HCT116 (cell line): ENCODE data around the gene WAPL. TPM values are rescaled to one million over a fixed set of nuclear protein-coding genes. Genes with fewer than 3 reads are reported as not detected.
A peak's percentile ranks its signal among the peaks of the same experiment; 100 is the strongest.

Experiments used
- ATAC-seq: fragments of 200-7000 bp; cut with Tn5 transposase; 2 replicates; pipeline ENCODE4 v1.9.1; 2020; ENCODE audit warnings: mild to moderate bottlenecking, moderate library complexity
- BruUV-seq: library from RNA; stranded (reverse); fragments of 400-500 nt; replicated peaks from 2 replicates; lab custom pipeline; 2021; lab: Mats Ljungman, UMichigan
- CTCF ChIA-PET: fragments of 300-600 bp; sonication (Branson Sonifier 250); formaldehyde crosslinking; loops from one replicate; lab custom pipeline; 2021; ENCODE audit warnings: antibody characterized with exemption; lab: Charles Lee
- POLR2A ChIA-PET: fragments of 300-600, 350-600 bp; sonication (Branson Sonifier 250); formaldehyde crosslinking; loops from one replicate; lab custom pipeline; 2021; ENCODE audit warnings: antibody characterized with exemption; lab: Charles Lee
- RAD21 ChIA-PET, 2 experiments: fragments of 300-600 bp; sonication (Branson Sonifier 250); formaldehyde crosslinking; loops; one replicate each; lab custom pipeline; 2023; ENCODE audit warnings: low total read pairs in 2 of 2; ENCODE audit not compliant: uncharacterized antibody in 2 of 2, unreplicated experiment in 2 of 2, low non-redundant PET in 1 of 2; lab: Charles Lee
- DNase-seq: peaks from one replicate; pipeline ENCODE4 v3.0.0-alpha.2; 2010; ENCODE audit warnings: low read depth, low spot score
- H2AFZ ChIP-seq: fragments of 200-600 bp; shearing (Covaris generic), sonication (generic); 2 replicates; pipeline ENCODE4 v1.6.1; 2017; ENCODE audit warnings: low read depth, mixed run types, mixed read lengths, antibody characterized with exemption, low read length; ENCODE audit not compliant: poor library complexity, severe bottlenecking
- H3K27ac ChIP-seq: 2 replicates; pipeline ENCODE4 v1.5.1; 2012; ENCODE audit warnings: low read depth, low read length
- H3K27me3 ChIP-seq: fragments of 200-600 bp; sonication (generic); 2 replicates; pipeline ENCODE4 v1.6.1; 2016; ENCODE audit warnings: mixed run types, low read length, mixed read lengths; ENCODE audit not compliant: insufficient read depth
- H3K36me3 ChIP-seq, 2 experiments: fragments of 200-500 bp in 1 of 2; fragments of 200-600 bp in 1 of 2; sonication (Bioruptor generic) in 1 of 2; sonication (generic) in 1 of 2; 2 replicates each; pipeline versions ENCODE4 v1.5.1 to v1.6.1; 2014 to 2016; ENCODE audit warnings: low read length in 2 of 2, inconsistent platforms in 1 of 2, mixed read lengths in 1 of 2, mixed run types in 1 of 2; ENCODE audit not compliant: insufficient read depth in 2 of 2, control insufficient read depth in 1 of 2
- H3K4me1 ChIP-seq, 2 experiments: fragments of 200-600 bp in 1 of 2; sonication (generic) in 1 of 2; 2 replicates each; pipeline versions ENCODE4 v1.5.1 to v1.6.1; 2012 to 2017; ENCODE audit warnings: low read length in 2 of 2, inconsistent platforms in 1 of 2, mild to moderate bottlenecking in 1 of 2, mixed read lengths in 1 of 2, mixed run types in 1 of 2, moderate library complexity in 1 of 2; ENCODE audit not compliant: insufficient read depth in 2 of 2, control insufficient read depth in 1 of 2
- H3K4me2 ChIP-seq: fragments of 200-600 bp; sonication (generic); 2 replicates; pipeline ENCODE4 v1.6.1; 2017; ENCODE audit warnings: mixed run types, low read length, mixed read lengths
- H3K4me3 ChIP-seq, 2 experiments: fragments of 200-600 bp in 1 of 2; sonication (generic) in 1 of 2; replicated peaks in 1 of 2; 2 replicates each; pipeline ENCODE4 v1.5.1; 2011 to 2016; ENCODE audit warnings: low read length in 2 of 2, control low read depth in 1 of 2, low read depth in 1 of 2, mild to moderate bottlenecking in 1 of 2, mixed read lengths in 1 of 2, mixed run types in 1 of 2
- H3K79me2 ChIP-seq: fragments of 200-600 bp; sonication (generic); 2 replicates; pipeline ENCODE4 v1.6.1; 2017; ENCODE audit warnings: mild to moderate bottlenecking, mixed run types, low read length, moderate library complexity, mixed read lengths; ENCODE audit not compliant: insufficient read depth
- H3K9ac ChIP-seq: fragments of 200-600 bp; sonication (generic); 2 replicates; pipeline ENCODE4 v1.6.1; 2016; ENCODE audit warnings: low read length, mixed read lengths
- H3K9me2 ChIP-seq: fragments of 200-600 bp; sonication (generic), shearing (Covaris generic); 2 replicates; pipeline ENCODE4 v1.6.1; 2017; ENCODE audit warnings: mixed run types, mild to moderate bottlenecking, moderate library complexity; ENCODE audit not compliant: insufficient read depth
- H3K9me3 ChIP-seq, 2 experiments: fragments of 200-500 bp in 1 of 2; fragments of 200-600 bp in 1 of 2; sonication (Bioruptor generic) in 1 of 2; sonication (generic) in 1 of 2; 2 replicates each; pipeline ENCODE4 v1.6.1; 2014 to 2017; ENCODE audit warnings: low read length in 2 of 2, mixed read lengths in 2 of 2, inconsistent platforms in 1 of 2, low read depth in 1 of 2, mild to moderate bottlenecking in 1 of 2, mixed run types in 1 of 2, moderate library complexity in 1 of 2; ENCODE audit not compliant: control insufficient read depth in 1 of 2, insufficient read depth in 1 of 2
- H4K20me1 ChIP-seq: fragments of 200-600 bp; sonication (generic), shearing (Covaris generic); 2 replicates; pipeline ENCODE4 v1.6.1; 2017; ENCODE audit warnings: mixed run types, mild to moderate bottlenecking, moderate library complexity; ENCODE audit not compliant: insufficient read depth
- ATF3 ChIP-seq: IDR thresholded peaks from 2 replicates; pipeline ENCODE4 v1.6.1; 2012
- CTCF ChIP-seq, 3 experiments: fragments of 200-600 bp in 1 of 3; sonication (generic) in 1 of 3; IDR thresholded peaks in 2 of 3; conservative IDR thresholded peaks in 1 of 3; 2 replicates each; pipeline ENCODE4 v1.5.1; 2012 to 2017; ENCODE audit warnings: low read depth in 2 of 3, low read length in 2 of 3, antibody characterized with exemption in 1 of 3, borderline replicate concordance in 1 of 3, control low read depth in 1 of 3, mild to moderate bottlenecking in 1 of 3, mixed read lengths in 1 of 3, mixed run types in 1 of 3, moderate library complexity in 1 of 3; ENCODE audit not compliant: insufficient read depth in 1 of 3
- EGR1 ChIP-seq: IDR thresholded peaks from 2 replicates; pipeline ENCODE4 v1.6.1; 2012; ENCODE audit warnings: low read depth
- ELF1 ChIP-seq: IDR thresholded peaks from 2 replicates; pipeline ENCODE4 v1.6.1; 2012; ENCODE audit warnings: low read depth, borderline replicate concordance
- EZH2 ChIP-seq: fragments of 200-600 bp; sonication (generic); IDR thresholded peaks from 2 replicates; pipeline ENCODE4 v1.6.1; 2017; ENCODE audit warnings: antibody characterized with exemption, mixed run types
- MAX ChIP-seq: IDR thresholded peaks from 2 replicates; pipeline ENCODE4 v1.6.1; 2012
- POLR2AphosphoS5 ChIP-seq: IDR thresholded peaks from 2 replicates; pipeline ENCODE4 v1.6.1; 2011; ENCODE audit warnings: mild to moderate bottlenecking, low read depth, low read length, moderate library complexity
- RAD21 ChIP-seq: IDR thresholded peaks from 2 replicates; pipeline ENCODE4 v1.6.1; 2012; ENCODE audit warnings: low read depth, mild to moderate bottlenecking
- REST ChIP-seq: IDR thresholded peaks from 2 replicates; pipeline ENCODE4 v1.6.1; 2012; ENCODE audit warnings: low read depth
- SIN3A ChIP-seq: IDR thresholded peaks from 2 replicates; pipeline ENCODE4 v1.6.1; 2012; ENCODE audit warnings: low read depth
- SP1 ChIP-seq: IDR thresholded peaks from 2 replicates; pipeline ENCODE4 v1.6.1; 2012; ENCODE audit warnings: low read depth
- YY1 ChIP-seq: IDR thresholded peaks from 2 replicates; pipeline ENCODE4 v1.6.1; 2011; ENCODE audit warnings: low read length, low read depth, moderate library complexity, mild to moderate bottlenecking; ENCODE audit not compliant: insufficient replicate concordance; ENCODE audit errors: extremely low read depth
- ZFX ChIP-seq: fragments of 450-650 bp; IDR thresholded peaks from 2 replicates; pipeline ENCODE4 v1.6.1; 2017
- intact Hi-C: fragments of 100-400 bp; cut with micrococcal nuclease; formaldehyde crosslinking; loops from 2 replicates; pipeline ENCODE4 v1.10.0; 2022
- total RNA-seq: library from RNA; stranded (reverse); gene quantifications from one replicate; pipeline ENCODE4 v1.2.1, GENCODE V29; 2021; ENCODE audit not compliant: unreplicated experiment

Gene WAPL
- total RNA-seq, 1 experiment from 2014 or later, result 37.5 TPM

- peak; percentile 31 for DNase-seq
- H2AFZ ChIP-seq, result peak overlapping the region; percentile 80
- peaks cover 10 to 24% of the 10 kb centered on the region in 2 experiments for H3K4me1 ChIP-seq
- intact Hi-C loops, result no loop called here
- peak overlapping the region; percentile 89 for H3K4me2 ChIP-seq
- peak overlapping the region; percentile 51 to 57 for H3K4me3 ChIP-seq
- no peaks in the 10 kb centered on the region for H3K9me2 ChIP-seq
- H4K20me1 ChIP-seq, result no peaks in the 10 kb centered on the region
- peak overlapping the region; percentile 65 for H3K9ac ChIP-seq
- ChIA-PET POLR2A (interaction anchor here (0.7 to 1.7 kb wide), 6 partner anchors 9 to 135 kb away, joined by 3 to 7 read pairs (median 4); partner anchors contain the start of gene WAPL), CTCF (interaction anchor here (1.3 kb wide), 1 partner anchor 50 kb away, joined by 5 read pairs; no protein-coding TSS in a partner anchor), RAD21 (no interaction called here)
- H3K36me3 ChIP-seq, result no peaks in the 10 kb centered on the region
- H3K9me3 ChIP-seq, result no peaks in the 10 kb centered on the region
- BruUV-seq, result no TSS peak
- H3K79me2 ChIP-seq, result no peaks in the 10 kb centered on the region
- peak overlapping the region; percentile 53 for H3K27ac ChIP-seq
- TF ChIP-seq SP1, result peak; percentile 46
- TF ChIP-seq YY1, result no peak
- TF ChIP-seq EGR1, result peak; percentile 95
- peak; percentile 70 for TF ChIP-seq MAX
- TF ChIP-seq ZFX, result peak; percentile 73; the same call in 1 of the 2 replicates
- peak; percentile 82 for TF ChIP-seq POLR2AphosphoS5
- no peak for TF ChIP-seq ATF3
- TF ChIP-seq, all 23 proteins: peak for 5
- ATAC-seq, result peak; percentile 99
- no peaks in the 10 kb centered on the region for H3K27me3 ChIP-seq
Observed at GRCh38 chr10:86535132-86535882, 13.7 kb upstream of the WAPL start.

- Histone ChIP-seq H3K9me2 (no peaks in the 10 kb centered on the region), H3K4me3 (no peak overlapping the region), H3K36me3 (no peaks in the 10 kb centered on the region), H3K4me1 (peaks cover 10 to 24% of the 10 kb centered on the region in 2 experiments), H3K9me3 (no peaks in the 10 kb centered on the region), H3K27me3 (no peaks in the 10 kb centered on the region), H3K4me2 (no peak overlapping the region), H3K79me2 (no peaks in the 10 kb centered on the region), H3K27ac (no peak overlapping the region), H4K20me1 (no peaks in the 10 kb centered on the region), H3K9ac (no peak overlapping the region), H2AFZ (no peak overlapping the region)
- intact Hi-C loops, result no loop called here
- CTCF ChIA-PET, result no interaction called here
- RAD21 ChIA-PET, result no interaction called here
- POLR2A ChIA-PET, result interaction anchor here (1.7 kb wide), 1 partner anchor 12 kb away, joined by 6 read pairs; the partner anchor contains the start of gene WAPL
- no TSS peak for BruUV-seq
- ATAC-seq (no peak), DNase-seq (no peak)
- TF ChIP-seq CTCF (IDR thresholded peaks at IDR 0.05 in 2 of 3, conservative IDR thresholded peaks at IDR 0.05 in 1 of 3; ENCODE audit: borderline replicate concordance in 1 of 3, insufficient read depth in 1 of 3, low read depth in 2 of 3, low read length in 2 of 3) (no peak), REST (no peak), RAD21 (no peak), MAX (no peak), ELF1 (no peak), SIN3A (no peak), EZH2 (no peak)
Observed at GRCh38 chr10:86533328-86533727, 11.7 kb upstream of the WAPL start.
